ENCODE results near the gene NOS3. TPM values are rescaled to one million over a fixed set of nuclear protein-coding genes. Genes with fewer than 3 reads are reported as not detected.

NOS3 gene
- total and polyA plus RNA-seq, 9 of the 15 experiments (the other 6 are each of a cell fraction or from before 2014, with no cell fraction given): 1.1 to 121 (median 23.6) TPM

DNA sequence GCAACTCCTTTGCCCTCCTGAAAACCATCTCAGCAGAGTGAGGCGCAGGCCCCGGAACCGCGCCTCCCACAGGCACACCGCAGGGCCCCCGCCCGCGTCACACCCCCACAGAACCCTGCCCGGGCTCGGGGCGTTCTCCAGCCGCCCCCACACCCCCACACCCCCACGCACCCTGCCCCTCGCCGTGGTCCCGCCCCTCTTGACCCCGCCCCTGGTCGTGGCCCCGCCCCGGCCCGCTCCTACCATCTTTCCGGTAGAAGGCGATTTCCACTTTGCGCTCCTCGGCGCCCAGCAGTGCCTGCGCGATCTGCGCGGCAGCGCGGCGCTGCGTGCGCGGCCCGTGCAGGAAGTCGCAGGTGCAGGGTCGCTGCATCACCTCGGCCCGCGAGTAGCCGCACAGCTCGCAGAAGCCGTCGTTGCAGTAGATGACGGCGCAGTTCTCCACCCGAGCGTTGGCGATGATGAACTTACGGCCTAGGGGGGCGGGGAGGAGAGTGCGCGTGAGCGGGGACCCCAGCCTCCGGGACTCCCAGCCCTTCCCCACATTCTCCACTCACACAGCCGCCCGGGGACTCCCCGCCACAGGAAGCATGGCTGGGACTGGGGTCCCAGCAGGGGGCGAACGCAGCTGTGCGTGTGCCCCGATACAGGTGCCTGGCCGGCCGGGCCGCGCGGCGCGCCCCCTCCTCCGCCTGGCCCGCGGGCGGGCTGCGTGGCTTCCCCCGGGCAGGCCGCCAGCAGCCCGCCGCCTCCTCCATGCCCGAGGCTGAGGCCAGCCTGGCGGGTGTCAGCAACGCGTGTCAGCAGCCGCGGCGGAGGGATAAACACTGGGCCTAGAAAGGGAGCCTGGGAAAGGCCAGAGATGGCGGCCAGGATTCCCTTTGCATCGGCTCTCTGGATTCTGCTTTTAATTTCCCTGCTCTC lies 16.1 kb upstream of the NOS3 start (continued):
- TF ChIP-seq ZNF140 (CRISPR knock-in tag; IDR thresholded peaks at IDR 0.05): no peak
- TF ChIP-seq ZNF766 (CRISPR knock-in tag; conservative IDR thresholded peaks at IDR 0.05): no peak
- TF ChIP-seq BRF1 (IDR thresholded peaks at IDR 0.05; ENCODE audit: borderline replicate concordance, extremely low read depth, insufficient read length): no peak
- 0 out of 2 replicates have a peak, but pooled peaks have one; percentile 18 for TF ChIP-seq LEF1 (IDR thresholded peaks at IDR 0.05)
- no peak for TF ChIP-seq BCL6 (CRISPR knock-in tag; IDR thresholded peaks at IDR 0.05)
- TF ChIP-seq TBL1XR1 (IDR thresholded peaks at IDR 0.05; ENCODE audit: low read length in 2 of 2): no peak; a peak in 1 of 4 replicates
- TF ChIP-seq ZNF133 (CRISPR knock-in tag; IDR thresholded peaks at IDR 0.05): no peak
- TF ChIP-seq, protein P1, sequence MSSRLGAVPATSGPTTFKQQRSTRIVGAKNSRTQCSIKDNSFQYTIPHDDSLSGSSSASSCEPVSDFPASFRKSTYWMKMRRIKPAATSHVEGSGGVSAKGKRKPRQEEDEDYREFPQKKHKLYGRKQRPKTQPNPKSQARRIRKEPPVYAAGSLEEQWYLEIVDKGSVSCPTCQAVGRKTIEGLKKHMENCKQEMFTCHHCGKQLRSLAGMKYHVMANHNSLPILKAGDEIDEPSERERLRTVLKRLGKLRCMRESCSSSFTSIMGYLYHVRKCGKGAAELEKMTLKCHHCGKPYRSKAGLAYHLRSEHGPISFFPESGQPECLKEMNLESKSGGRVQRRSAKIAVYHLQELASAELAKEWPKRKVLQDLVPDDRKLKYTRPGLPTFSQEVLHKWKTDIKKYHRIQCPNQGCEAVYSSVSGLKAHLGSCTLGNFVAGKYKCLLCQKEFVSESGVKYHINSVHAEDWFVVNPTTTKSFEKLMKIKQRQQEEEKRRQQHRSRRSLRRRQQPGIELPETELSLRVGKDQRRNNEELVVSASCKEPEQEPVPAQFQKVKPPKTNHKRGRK (tag; IDR thresholded peaks at IDR 0.05): no peak
- TF ChIP-seq CCNT2 (IDR thresholded peaks at IDR 0.05; ENCODE audit: borderline replicate concordance, extremely low read depth, insufficient read length, low read depth, low read length): peak; percentile 69
- peak; percentile 15 for TF ChIP-seq CHD7 (IDR thresholded peaks at IDR 0.05; ENCODE audit: low read depth, low read length)
- TF ChIP-seq PTBP1 (IDR thresholded peaks at IDR 0.05; ENCODE audit: low read depth, low read length): no peak
- TF ChIP-seq NFIX (CRISPR knock-in tag; IDR thresholded peaks at IDR 0.05; ENCODE audit: low read depth): no peak
- peak; percentile 41; the same call in 1 of the 2 replicates for TF ChIP-seq PML (IDR thresholded peaks at IDR 0.05; ENCODE audit: low read length)
- TF ChIP-seq SAFB2 (IDR thresholded peaks at IDR 0.05; ENCODE audit: borderline replicate concordance, low read depth, low read length, severe bottlenecking): no peak
- TF ChIP-seq KHSRP (IDR thresholded peaks at IDR 0.05): no peak

All from K562 (cell line).